Subcutaneous adipose tissue (tissue), 4 donors: ENCODE results near the gene PPM1E. TPM values are rescaled to one million over a fixed set of nuclear protein-coding genes. Genes with fewer than 3 reads are reported as not detected.

Experiments used
- CTCF ChIP-seq: fragments of 450-650 bp; IDR thresholded peaks from one replicate; pipeline ENCODE4 v1.5.1; 2016; ENCODE audit warnings: low read depth, mild to moderate bottlenecking, control low read depth, antibody characterized with exemption, moderate library complexity
- total RNA-seq, 4 donors: library from RNA; depleted of rRNA; stranded (reverse); fragments of >200 nt; gene quantifications; one replicate each; pipeline ENCODE4 v1.1.0, GENCODE V29; 2016

Gene PPM1E
- total RNA-seq, 4 donors from 2014 or later, result 0.16 to 0.68 (median 0.22) TPM; not detected in 1

GRCh38 chr17:58823051-58823525 lies 67.4 kb downstream of the PPM1E start:
- no peak for TF ChIP-seq CTCF

- no peak for TF ChIP-seq CTCF
Observed at GRCh38 chr17:58829172-58829637, 73.6 kb downstream of the PPM1E start.

- TF ChIP-seq CTCF, result no peak
Observed at GRCh38 chr17:58831780-58832179, 76.1 kb downstream of the PPM1E start.

- TF ChIP-seq CTCF, result no peak
Observed at GRCh38 chr17:58832514-58832913, 76.9 kb downstream of the PPM1E start.

GRCh38 chr17:58837699-58838098 lies 82.0 kb downstream of the PPM1E start:
- no peak for TF ChIP-seq CTCF

GRCh38 chr17:58840820-58841612 lies 85.4 kb downstream of the PPM1E start:
- TF ChIP-seq CTCF, result no peak

GRCh38 chr17:58865301-58865700 lies 109.6 kb downstream of the PPM1E start:
- TF ChIP-seq CTCF, result no peak
